CD8-positive, alpha-beta memory T cell (primary cell): Measurements from ENCODE around the gene STK40. TPM values are rescaled to one million over a fixed set of nuclear protein-coding genes. Genes with fewer than 3 reads are reported as not detected.

ENCODE experiments used
- CTCF ChIA-PET: fragments of 350-600 bp; sonication (Branson Sonifier 250); formaldehyde crosslinking; loops from one replicate; lab custom pipeline; 2021; ENCODE audit warnings: antibody characterized with exemption; lab: Charles Lee
- POLR2A ChIA-PET: fragments of 350-600 bp; sonication (Branson Sonifier 250); formaldehyde crosslinking; loops from one replicate; lab custom pipeline; 2021; ENCODE audit warnings: antibody characterized with exemption; lab: Charles Lee
- DNase-seq, 5 donors: peaks; one replicate each; pipeline versions ENCODE4 v3.0.0 to v3.0.0-alpha.2; 2020 to 2022; ENCODE audit warnings: mixed read lengths in 1 of 5
- H3K27ac ChIP-seq: one replicate; pipeline ENCODE4 v1.7.0; 2013; ENCODE audit warnings: low read depth, mild to moderate bottlenecking, low read length, moderate library complexity
- H3K27me3 ChIP-seq: 2 replicates; pipeline ENCODE4 v1.7.0; 2013; ENCODE audit warnings: low read length, mild to moderate bottlenecking; ENCODE audit not compliant: insufficient read depth, poor library complexity, severe bottlenecking
- H3K36me3 ChIP-seq: 2 replicates; pipeline ENCODE4 v1.7.0; 2013; ENCODE audit warnings: mild to moderate bottlenecking, low read length, moderate library complexity; ENCODE audit not compliant: insufficient read depth
- H3K4me1 ChIP-seq: 2 replicates; pipeline ENCODE4 v1.7.0; 2013; ENCODE audit warnings: mild to moderate bottlenecking, low read length, moderate library complexity; ENCODE audit not compliant: insufficient read depth
- H3K4me3 ChIP-seq: 2 replicates; pipeline ENCODE4 v1.7.0; 2013; ENCODE audit warnings: mild to moderate bottlenecking, low read length
- H3K9me3 ChIP-seq: 2 replicates; pipeline ENCODE4 v1.7.0; 2013; ENCODE audit warnings: mild to moderate bottlenecking, low read length
- H3K27ac Mint-ChIP-seq, 8 donors: one replicate each; pipeline ENCODE4 v1.8.0; 2020 to 2021; ENCODE audit warnings: mixed read lengths in 8 of 8, mild to moderate bottlenecking in 6 of 8, inconsistent platforms in 3 of 8, moderate library complexity in 3 of 8
- H3K27me3 Mint-ChIP-seq, 2 donors: one replicate each; pipeline ENCODE4 v1.8.0; 2020 to 2021; ENCODE audit warnings: mixed read lengths in 2 of 2, mild to moderate bottlenecking in 1 of 2, moderate library complexity in 1 of 2
- H3K36me3 Mint-ChIP-seq, 3 donors: one replicate each; pipeline ENCODE4 v1.8.0; 2020 to 2021; ENCODE audit warnings: mixed read lengths in 3 of 3, inconsistent platforms in 1 of 3, mild to moderate bottlenecking in 1 of 3
- H3K4me1 Mint-ChIP-seq, 3 donors: one replicate each; pipeline ENCODE4 v1.8.0; 2020 to 2021; ENCODE audit warnings: mixed read lengths in 3 of 3, inconsistent platforms in 1 of 3, mild to moderate bottlenecking in 1 of 3
- H3K4me3 Mint-ChIP-seq, 7 donors: one replicate each; pipeline ENCODE4 v1.8.0; 2020 to 2021; ENCODE audit warnings: mixed read lengths in 7 of 7, mild to moderate bottlenecking in 6 of 7, moderate library complexity in 4 of 7, inconsistent platforms in 2 of 7
- H3K9me3 Mint-ChIP-seq, 5 donors: one replicate each; pipeline ENCODE4 v1.8.0; 2020 to 2022; ENCODE audit warnings: mixed read lengths in 5 of 5, mild to moderate bottlenecking in 3 of 5, moderate library complexity in 2 of 5, inconsistent platforms in 1 of 5
- polyA plus RNA-seq: library from polyadenylated mRNA; unstranded; fragments of 300-500 nt; fragmentation: Illumina TruSeq; gene quantifications from one replicate; pipeline ENCODE4 v1.2.3, GENCODE V29; 2021
- total RNA-seq, 2 experiments: library from RNA; stranded (reverse); gene quantifications; one replicate each; pipeline ENCODE4 v1.2.3, GENCODE V29; 2021

Gene STK40, protein sequence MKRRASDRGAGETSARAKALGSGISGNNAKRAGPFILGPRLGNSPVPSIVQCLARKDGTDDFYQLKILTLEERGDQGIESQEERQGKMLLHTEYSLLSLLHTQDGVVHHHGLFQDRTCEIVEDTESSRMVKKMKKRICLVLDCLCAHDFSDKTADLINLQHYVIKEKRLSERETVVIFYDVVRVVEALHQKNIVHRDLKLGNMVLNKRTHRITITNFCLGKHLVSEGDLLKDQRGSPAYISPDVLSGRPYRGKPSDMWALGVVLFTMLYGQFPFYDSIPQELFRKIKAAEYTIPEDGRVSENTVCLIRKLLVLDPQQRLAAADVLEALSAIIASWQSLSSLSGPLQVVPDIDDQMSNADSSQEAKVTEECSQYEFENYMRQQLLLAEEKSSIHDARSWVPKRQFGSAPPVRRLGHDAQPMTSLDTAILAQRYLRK
- 10 to 100 TPM; 52.9 to 56.8 TPM for total RNA-seq
- polyA plus RNA-seq = 53.7 TPM

DNA sequence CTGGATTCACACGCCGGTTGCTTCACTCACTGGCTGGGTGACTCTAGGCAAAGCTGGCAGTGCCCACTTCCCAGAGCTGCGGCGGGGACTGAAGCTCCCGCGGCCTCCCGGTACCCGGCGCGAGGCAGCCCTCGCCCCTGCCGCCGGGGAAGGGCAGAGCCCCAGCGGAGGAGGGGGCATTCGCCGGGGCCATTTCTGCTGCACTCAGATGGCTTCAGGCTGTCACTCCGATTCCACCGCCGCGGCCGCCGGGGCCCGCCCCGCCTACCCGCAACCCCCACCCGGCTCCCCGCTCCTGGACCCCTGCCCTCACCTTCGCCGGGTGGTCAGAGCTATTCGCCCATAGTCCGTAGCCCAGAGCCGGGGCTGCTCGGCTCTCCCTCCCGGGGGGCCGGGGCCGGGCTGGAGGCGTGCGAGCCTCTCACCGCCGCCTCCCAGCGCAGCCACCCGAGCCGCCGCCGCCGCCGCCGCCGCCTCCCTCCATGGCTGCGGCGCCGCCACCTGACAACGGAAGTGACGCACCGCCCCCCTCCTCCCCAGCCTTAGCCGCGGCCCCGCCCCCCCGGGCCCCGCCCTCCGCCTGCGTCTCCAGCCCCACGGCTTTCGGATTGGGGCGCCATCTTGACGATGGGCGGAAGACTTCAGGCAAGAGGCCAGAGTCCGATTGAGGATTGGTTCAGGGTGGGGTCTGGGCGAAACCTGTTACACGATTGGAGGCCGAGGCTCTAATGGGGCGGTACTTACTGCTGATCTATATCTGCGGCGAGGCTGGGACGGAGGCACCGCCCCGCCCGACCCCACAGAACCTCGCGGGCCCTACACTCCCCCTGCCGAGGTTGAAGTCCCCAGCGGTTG lies at the start of gene STK40:
Gene STK40 (minus strand): TSS at position 515 of the 855 bp plus-strand sequence. CDS start 24,592 bp downstream, outside the sequence.
- peaks cover 0 to 2% of the 10 kb centered on the region in 2 donors for H3K27me3 Mint-ChIP-seq
- peak within 1 kb of the TSS; percentile 85 to 97 (median 92) for H3K4me3 Mint-ChIP-seq
- DNase-seq = peak; percentile 95 to 99 (median 98)
- H3K27ac Mint-ChIP-seq = peak within 1 kb of the TSS; percentile 95 to 99 (median 98)
- peaks cover 0 to 39% (median 7%) of the 10 kb centered on the region in 3 donors for H3K36me3 Mint-ChIP-seq
- H3K27ac ChIP-seq = peak within 1 kb of the TSS; percentile 97
- no peaks in the 10 kb centered on the region for H3K27me3 ChIP-seq
- H3K9me3 ChIP-seq = no peaks in the 10 kb centered on the region
- CTCF ChIA-PET = interaction anchor here (1.0 to 6.9 kb wide), 11 partner anchors 12 to 197 kb away, joined by 3 to 38 read pairs (median 4); partner anchors contain the start of genes LSM10 and SH3D21
- POLR2A ChIA-PET = interaction anchor here (0.5 to 3.3 kb wide), 9 partner anchors 11 to 236 kb away, joined by 3 to 43 read pairs (median 6); partner anchors contain the start of genes EVA1B, LSM10, MRPS15 and THRAP3
- peaks cover 48 to 60% (median 58%) of the 10 kb centered on the region in 3 donors for H3K4me1 Mint-ChIP-seq
- H3K4me1 ChIP-seq = peaks cover 43% of the 10 kb centered on the region
- H3K36me3 ChIP-seq = peaks cover 4% of the 10 kb centered on the region
- peak within 1 kb of the TSS; percentile 98 for H3K4me3 ChIP-seq
- H3K9me3 Mint-ChIP-seq = no peaks in the 10 kb centered on the region

DNA sequence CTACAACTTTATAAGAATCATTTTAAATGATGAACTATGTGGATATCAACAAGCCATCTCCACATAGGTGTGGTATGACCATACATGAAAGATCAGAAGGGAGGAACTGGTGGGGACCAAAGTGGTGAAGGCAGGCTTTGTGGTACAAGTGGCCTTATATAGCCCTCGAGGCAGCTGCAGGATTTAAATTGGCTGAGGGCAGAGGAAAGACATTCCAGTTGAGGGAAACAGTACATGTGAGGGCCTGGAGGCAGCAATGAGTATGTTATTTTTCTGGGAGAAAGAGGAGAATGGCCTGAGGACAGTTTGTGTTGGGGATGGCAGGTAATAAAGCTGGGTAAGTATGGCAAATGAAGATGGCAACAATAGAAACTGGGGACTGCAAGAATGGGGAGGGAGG lies 47.4 kb upstream of the STK40 start:
- Histone ChIP-seq H3K4me3 (no peak overlapping the region), H3K9me3 (no peaks in the 10 kb centered on the region), H3K27ac (no peak overlapping the region), H3K27me3 (no peaks in the 10 kb centered on the region), H3K36me3 (no peaks in the 10 kb centered on the region), H3K4me1 (no peaks in the 10 kb centered on the region)
- ChIA-PET POLR2A (no interaction called here), CTCF (no interaction called here)
- no peak overlapping the region for H3K4me3 Mint-ChIP-seq
- H3K9me3 Mint-ChIP-seq = no peaks in the 10 kb centered on the region
- DNase-seq = no peak
- H3K36me3 Mint-ChIP-seq = peaks cover 0 to 5% (median 0%) of the 10 kb centered on the region in 3 donors
- peaks cover 0 to 2% of the 10 kb centered on the region in 2 donors for H3K27me3 Mint-ChIP-seq
- H3K4me1 Mint-ChIP-seq = no peaks in the 10 kb centered on the region
- H3K27ac Mint-ChIP-seq = no peak overlapping the region

DNA sequence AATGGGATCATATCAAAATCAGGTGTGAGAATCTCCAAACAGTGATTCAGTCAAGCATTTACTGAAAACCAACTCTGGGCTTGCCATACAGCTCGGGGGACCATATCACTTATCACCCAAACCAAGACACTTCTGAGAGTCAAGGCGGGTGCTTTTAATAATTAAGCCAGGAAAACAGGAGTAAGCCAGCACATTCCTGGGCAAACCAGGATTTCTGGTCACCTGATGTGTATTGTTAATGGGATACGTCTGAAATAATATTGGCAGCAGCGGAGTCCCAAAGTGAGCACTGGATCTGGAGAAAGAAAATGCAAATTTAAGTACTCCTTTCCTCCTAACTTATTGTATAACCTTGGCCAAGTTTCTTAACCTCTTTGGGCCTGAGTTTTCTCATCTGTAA lies 46.9 kb upstream of the STK40 start:
- H3K4me1 ChIP-seq = no peaks in the 10 kb centered on the region
- ChIA-PET POLR2A (no interaction called here), CTCF (interaction anchor here (0.6 kb wide), 1 partner anchor 21 kb away, joined by 3 read pairs; no protein-coding TSS in a partner anchor)
- no peak overlapping the region for H3K27ac ChIP-seq
- no peaks in the 10 kb centered on the region for H3K27me3 ChIP-seq
- H3K9me3 ChIP-seq = no peaks in the 10 kb centered on the region
- DNase-seq = no peak
- Mint-ChIP-seq H3K4me1 (no peaks in the 10 kb centered on the region), H3K27me3 (peaks cover 0 to 2% of the 10 kb centered on the region in 2 donors), H3K36me3 (peaks cover 0 to 5% (median 0%) of the 10 kb centered on the region in 3 donors), H3K9me3 (no peaks in the 10 kb centered on the region), H3K4me3 (no peak overlapping the region), H3K27ac (no peak overlapping the region)
- H3K36me3 ChIP-seq = no peaks in the 10 kb centered on the region
- H3K4me3 ChIP-seq = no peak overlapping the region

DNA sequence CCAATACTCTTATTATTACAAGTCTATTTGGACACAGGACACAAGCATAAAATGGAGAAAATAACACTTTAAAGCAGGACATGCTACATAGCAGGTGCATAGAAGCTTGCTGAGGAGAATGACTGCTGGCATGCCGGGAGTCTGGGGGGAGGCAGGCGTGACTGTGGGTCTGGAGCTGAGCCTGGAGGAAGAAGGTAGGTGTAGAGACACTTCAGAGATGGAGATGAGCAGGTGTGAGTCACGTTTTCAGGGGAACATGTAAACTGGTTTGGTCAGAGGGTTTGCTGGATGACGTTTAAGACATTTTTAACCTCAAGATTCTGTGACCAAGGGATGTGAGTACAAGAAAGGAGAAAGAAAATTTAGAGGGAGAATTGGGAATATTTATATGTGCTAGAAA lies 40.1 kb upstream of the STK40 start:
- Mint-ChIP-seq H3K9me3 (no peaks in the 10 kb centered on the region), H3K27ac (peak overlapping the region in 3 of 8 donors; percentile 8 to 54 (median 22)), H3K36me3 (peaks cover 0 to under 1% (median 0%) of the 10 kb centered on the region in 3 donors), H3K4me1 (peaks cover 5 to 6% (median 6%) of the 10 kb centered on the region in 3 donors), H3K4me3 (no peak overlapping the region), H3K27me3 (peaks cover 0 to under 1% of the 10 kb centered on the region in 2 donors)
- DNase-seq = no peak
- Histone ChIP-seq H3K36me3 (no peaks in the 10 kb centered on the region), H3K27me3 (no peaks in the 10 kb centered on the region), H3K4me1 (peaks cover 5% of the 10 kb centered on the region), H3K4me3 (no peak overlapping the region), H3K9me3 (no peaks in the 10 kb centered on the region), H3K27ac (no peak overlapping the region)
- POLR2A ChIA-PET = no interaction called here
- CTCF ChIA-PET = no interaction called here

DNA sequence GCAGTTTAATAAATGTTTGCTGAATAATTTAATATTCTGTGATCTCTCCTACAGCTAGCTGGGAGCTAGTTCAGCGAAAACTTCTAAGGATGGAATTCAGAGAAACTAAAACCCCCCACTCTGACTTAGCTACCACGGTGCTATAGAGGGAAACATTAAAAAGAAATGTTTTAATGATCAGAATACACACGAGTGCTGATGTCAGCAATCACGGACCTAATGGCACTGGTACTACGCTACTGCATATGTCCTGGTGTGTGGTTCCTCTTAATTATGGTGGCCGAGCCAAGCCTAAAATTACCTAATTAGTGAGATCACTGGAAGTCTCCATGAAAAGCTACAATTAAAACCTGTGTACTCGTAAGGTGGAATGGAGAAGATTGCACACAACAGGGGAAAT lies 35.9 kb upstream of the STK40 start:
- Histone ChIP-seq H3K36me3 (no peaks in the 10 kb centered on the region), H3K4me1 (peaks cover 23% of the 10 kb centered on the region), H3K27me3 (no peaks in the 10 kb centered on the region), H3K9me3 (no peaks in the 10 kb centered on the region), H3K27ac (no peak overlapping the region), H3K4me3 (no peak overlapping the region)
- H3K4me3 Mint-ChIP-seq = no peak overlapping the region
- no peaks in the 10 kb centered on the region for H3K27me3 Mint-ChIP-seq
- H3K4me1 Mint-ChIP-seq = peaks cover 11 to 13% (median 13%) of the 10 kb centered on the region in 3 donors
- POLR2A ChIA-PET = no interaction called here
- CTCF ChIA-PET = interaction anchor here (1.2 to 2.6 kb wide), 4 partner anchors 22 to 272 kb away, joined by 3 to 23 read pairs (median 4); no protein-coding TSS in a partner anchor
- H3K27ac Mint-ChIP-seq = peak overlapping the region in 2 of 8 donors; percentile 89 to 96
- no peak for DNase-seq
- H3K36me3 Mint-ChIP-seq = no peaks in the 10 kb centered on the region
- H3K9me3 Mint-ChIP-seq = no peaks in the 10 kb centered on the region

DNA sequence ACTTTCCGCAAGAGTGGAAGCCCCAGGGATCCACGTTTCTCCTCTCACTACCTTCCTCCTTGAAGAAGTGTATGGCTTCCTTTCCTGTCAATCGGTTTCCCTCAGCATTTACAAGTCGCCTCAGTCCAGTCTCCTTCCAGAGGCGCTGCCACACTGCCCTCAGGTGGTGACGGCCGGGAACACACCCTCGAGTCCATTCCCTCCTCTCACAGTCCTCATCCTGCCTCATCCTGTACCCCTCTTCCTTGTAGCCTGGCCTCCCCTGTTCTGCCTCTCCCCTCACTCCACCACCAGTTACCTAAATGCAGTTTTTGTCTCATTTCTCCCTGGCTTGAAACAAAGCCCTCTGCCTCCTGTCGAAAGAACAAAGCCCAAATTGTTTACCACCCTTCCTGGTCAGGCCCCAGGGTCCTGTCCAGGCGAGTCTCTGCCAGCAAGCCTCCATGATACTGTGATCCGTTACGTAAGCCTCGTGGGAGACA lies 35.2 kb upstream of the STK40 start:
- POLR2A ChIA-PET = no interaction called here
- Mint-ChIP-seq H3K27me3 (no peaks in the 10 kb centered on the region), H3K27ac (peak overlapping the region; percentile 56 to 96 (median 88)), H3K4me3 (peak overlapping the region in 6 of 7 donors; percentile 58 to 77 (median 68)), H3K4me1 (peaks cover 11 to 13% (median 13%) of the 10 kb centered on the region in 3 donors), H3K36me3 (no peaks in the 10 kb centered on the region), H3K9me3 (no peaks in the 10 kb centered on the region)
- Histone ChIP-seq H3K36me3 (no peaks in the 10 kb centered on the region), H3K9me3 (no peaks in the 10 kb centered on the region), H3K27me3 (no peaks in the 10 kb centered on the region), H3K4me3 (peak overlapping the region; percentile 33), H3K4me1 (peaks cover 23% of the 10 kb centered on the region), H3K27ac (no peak overlapping the region)
- peak; percentile 76 to 89 (median 83) for DNase-seq
- CTCF ChIA-PET = interaction anchor here (1.2 to 2.6 kb wide), 4 partner anchors 78 to 302 kb away, joined by 3 to 23 read pairs (median 12); no protein-coding TSS in a partner anchor

DNA sequence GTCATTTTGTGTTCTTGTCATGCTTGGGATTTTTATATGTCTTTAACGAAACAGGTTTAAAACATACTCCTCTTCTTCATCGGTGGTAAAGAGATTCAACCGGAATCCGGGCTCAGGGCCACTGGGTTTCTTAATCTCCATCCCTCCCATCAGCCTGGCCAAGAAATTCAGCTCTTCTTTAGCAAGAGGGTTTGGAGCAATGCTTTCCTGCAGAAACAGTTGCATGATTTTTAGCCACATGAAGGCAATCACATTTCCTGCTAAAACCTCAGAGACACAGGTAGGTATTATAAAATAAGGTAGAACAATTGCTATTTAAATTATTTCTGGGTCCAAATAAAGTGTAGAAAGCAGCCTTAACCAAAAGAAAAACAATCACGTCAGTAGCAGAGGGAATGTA lies 34.7 kb upstream of the STK40 start:
- peak overlapping the region; percentile 33 for H3K4me3 ChIP-seq
- no peaks in the 10 kb centered on the region for H3K36me3 ChIP-seq
- H3K9me3 ChIP-seq = no peaks in the 10 kb centered on the region
- Mint-ChIP-seq H3K27me3 (no peaks in the 10 kb centered on the region), H3K9me3 (no peaks in the 10 kb centered on the region), H3K4me1 (peaks cover 11 to 13% (median 13%) of the 10 kb centered on the region in 3 donors), H3K4me3 (peak overlapping the region in 6 of 7 donors; percentile 58 to 77 (median 68)), H3K36me3 (no peaks in the 10 kb centered on the region), H3K27ac (peak overlapping the region; percentile 56 to 96 (median 88))
- DNase-seq = no peak
- H3K4me1 ChIP-seq = peaks cover 23% of the 10 kb centered on the region
- H3K27me3 ChIP-seq = no peaks in the 10 kb centered on the region
- ChIA-PET POLR2A (no interaction called here), CTCF (interaction anchor here (0.6 to 2.4 kb wide), 7 partner anchors 9 to 302 kb away, joined by 3 to 22 read pairs (median 5); partner anchors contain the start of genes OSCP1, SH3D21 and TRAPPC3)
- H3K27ac ChIP-seq = no peak overlapping the region
